Prostate gland (tissue), 2 donors: Measurements from ENCODE around the gene MAD1L1.

Source experiments
- POLR2AphosphoS5 ChIP-seq: sonication (generic); formaldehyde crosslinking; IDR thresholded peaks from one replicate; pipeline ENCODE4 v1.6.1; 2017; ENCODE audit warnings: antibody characterized with exemption
- TF ChIP-seq, protein P1 (sequence below), 4 experiments: fragments of 200-600 bp in 2 of 4; fragments of 450-650 bp in 2 of 4; sonication (generic) in 2 of 4; IDR thresholded peaks; 1 replicate in 3 of 4; 2 replicates in 1 of 4; pipeline ENCODE4 v1.5.1; 2016 to 2019; ENCODE audit warnings: antibody characterized with exemption in 4 of 4, mild to moderate bottlenecking in 2 of 4, moderate library complexity in 2 of 4

- TF ChIP-seq, protein P1, sequence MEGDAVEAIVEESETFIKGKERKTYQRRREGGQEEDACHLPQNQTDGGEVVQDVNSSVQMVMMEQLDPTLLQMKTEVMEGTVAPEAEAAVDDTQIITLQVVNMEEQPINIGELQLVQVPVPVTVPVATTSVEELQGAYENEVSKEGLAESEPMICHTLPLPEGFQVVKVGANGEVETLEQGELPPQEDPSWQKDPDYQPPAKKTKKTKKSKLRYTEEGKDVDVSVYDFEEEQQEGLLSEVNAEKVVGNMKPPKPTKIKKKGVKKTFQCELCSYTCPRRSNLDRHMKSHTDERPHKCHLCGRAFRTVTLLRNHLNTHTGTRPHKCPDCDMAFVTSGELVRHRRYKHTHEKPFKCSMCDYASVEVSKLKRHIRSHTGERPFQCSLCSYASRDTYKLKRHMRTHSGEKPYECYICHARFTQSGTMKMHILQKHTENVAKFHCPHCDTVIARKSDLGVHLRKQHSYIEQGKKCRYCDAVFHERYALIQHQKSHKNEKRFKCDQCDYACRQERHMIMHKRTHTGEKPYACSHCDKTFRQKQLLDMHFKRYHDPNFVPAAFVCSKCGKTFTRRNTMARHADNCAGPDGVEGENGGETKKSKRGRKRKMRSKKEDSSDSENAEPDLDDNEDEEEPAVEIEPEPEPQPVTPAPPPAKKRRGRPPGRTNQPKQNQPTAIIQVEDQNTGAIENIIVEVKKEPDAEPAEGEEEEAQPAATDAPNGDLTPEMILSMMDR (IDR thresholded peaks at IDR 0.05): no peak
- no peak for TF ChIP-seq POLR2AphosphoS5
Measured at GRCh38 chr7:1964913-1965578, 267.7 kb downstream of the MAD1L1 start.
